Renal pelvis (tissue), 4 donors: ENCODE results near the gene GPR183. TPM values are rescaled to one million over a fixed set of nuclear protein-coding genes. Genes with fewer than 3 reads are reported as not detected.

ENCODE experiments used
- DNase-seq: peaks from one replicate; pipeline ENCODE4 v3.0.0-alpha.2; 2013
- polyA plus RNA-seq, 3 donors: library from polyadenylated mRNA; unstranded; fragments of 120-200 nt; gene quantifications; one replicate each; pipeline ENCODE4 v1.2.1, GENCODE V29; 2013; ENCODE audit not compliant: insufficient read length in 3 of 3

Gene GPR183
- polyA plus RNA-seq, 3 donors = 1.4 to 2.2 (median 1.9) TPM

GRCh38 chr13:99295488-99296252 is 11.5 kb downstream of the GPR183 start:
- no peak for DNase-seq

GRCh38 chr13:99294958-99295357 is 12.2 kb downstream of the GPR183 start:
- no peak for DNase-seq

GRCh38 chr13:99294198-99294597 is 13.0 kb downstream of the GPR183 start:
- DNase-seq = no peak

GRCh38 chr13:99293178-99293577 is 14.0 kb downstream of the GPR183 start:
- no peak for DNase-seq

GRCh38 chr13:99290894-99291293 is 16.3 kb downstream of the GPR183 start:
- no peak for DNase-seq

GRCh38 chr13:99289674-99290337 is 17.4 kb downstream of the GPR183 start:
- no peak for DNase-seq

GRCh38 chr13:99289271-99289670 is 17.9 kb downstream of the GPR183 start:
- no peak for DNase-seq

GRCh38 chr13:99288089-99288488 is 19.1 kb downstream of the GPR183 start:
- no peak for DNase-seq

GRCh38 chr13:99287551-99287950 is 19.6 kb downstream of the GPR183 start:
- DNase-seq = no peak

- DNase-seq = peak; percentile 19
Observed at GRCh38 chr13:99285432-99286182, 21.6 kb downstream of the GPR183 start.

GRCh38 chr13:99282264-99283231 is 24.7 kb downstream of the GPR183 start:
- no peak for DNase-seq

- DNase-seq = no peak
Observed at GRCh38 chr13:99281811-99282263, 25.4 kb downstream of the GPR183 start.

GRCh38 chr13:99280166-99280565 is 27.0 kb downstream of the GPR183 start:
- DNase-seq = no peak

- DNase-seq = no peak
Observed at GRCh38 chr13:99279637-99280036, 27.6 kb downstream of the GPR183 start.

GRCh38 chr13:99278843-99279242 is 28.4 kb downstream of the GPR183 start:
- no peak for DNase-seq

GRCh38 chr13:99278200-99278599 is 29.0 kb downstream of the GPR183 start:
- no peak for DNase-seq

- no peak for DNase-seq
Observed at GRCh38 chr13:99277629-99278028, 29.6 kb downstream of the GPR183 start.

GRCh38 chr13:99276706-99277105 is 30.5 kb downstream of the GPR183 start:
- DNase-seq = no peak

- DNase-seq = no peak
Observed at GRCh38 chr13:99275093-99275469, 32.1 kb downstream of the GPR183 start.

- no peak for DNase-seq
Observed at GRCh38 chr13:99273128-99273527, 34.1 kb downstream of the GPR183 start.

- no peak for DNase-seq
Observed at GRCh38 chr13:99272481-99272880, 34.7 kb downstream of the GPR183 start.

GRCh38 chr13:99271249-99271648 is 36.0 kb downstream of the GPR183 start:
- no peak for DNase-seq
